ENCODE results near the gene ZDHHC13.

- TF ChIP-seq, protein P1, sequence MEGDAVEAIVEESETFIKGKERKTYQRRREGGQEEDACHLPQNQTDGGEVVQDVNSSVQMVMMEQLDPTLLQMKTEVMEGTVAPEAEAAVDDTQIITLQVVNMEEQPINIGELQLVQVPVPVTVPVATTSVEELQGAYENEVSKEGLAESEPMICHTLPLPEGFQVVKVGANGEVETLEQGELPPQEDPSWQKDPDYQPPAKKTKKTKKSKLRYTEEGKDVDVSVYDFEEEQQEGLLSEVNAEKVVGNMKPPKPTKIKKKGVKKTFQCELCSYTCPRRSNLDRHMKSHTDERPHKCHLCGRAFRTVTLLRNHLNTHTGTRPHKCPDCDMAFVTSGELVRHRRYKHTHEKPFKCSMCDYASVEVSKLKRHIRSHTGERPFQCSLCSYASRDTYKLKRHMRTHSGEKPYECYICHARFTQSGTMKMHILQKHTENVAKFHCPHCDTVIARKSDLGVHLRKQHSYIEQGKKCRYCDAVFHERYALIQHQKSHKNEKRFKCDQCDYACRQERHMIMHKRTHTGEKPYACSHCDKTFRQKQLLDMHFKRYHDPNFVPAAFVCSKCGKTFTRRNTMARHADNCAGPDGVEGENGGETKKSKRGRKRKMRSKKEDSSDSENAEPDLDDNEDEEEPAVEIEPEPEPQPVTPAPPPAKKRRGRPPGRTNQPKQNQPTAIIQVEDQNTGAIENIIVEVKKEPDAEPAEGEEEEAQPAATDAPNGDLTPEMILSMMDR (conservative IDR thresholded peaks at IDR 0.05; ENCODE audit: low read depth, low read length) = no peak
- no peak for TF ChIP-seq RAD21 (IDR thresholded peaks at IDR 0.05; ENCODE audit: low read length)
- TF ChIP-seq RCOR1 (IDR thresholded peaks at IDR 0.05; ENCODE audit: insufficient replicate concordance, low read length) = no peak
- TF ChIP-seq POLR2A (IDR thresholded peaks at IDR 0.05; ENCODE audit: low read depth, low read length) = no peak
- TF ChIP-seq MAFK (IDR thresholded peaks at IDR 0.05; ENCODE audit: low read depth, low read length) = no peak
- TF ChIP-seq CEBPB (IDR thresholded peaks at IDR 0.05; ENCODE audit: low read depth, low read length) = no peak
These were observed 24.1 kb upstream of the ZDHHC13 start for GRCh38 chr11:19092850-19093249.
